Measurements from ENCODE around the gene ZNF608.

DNA sequence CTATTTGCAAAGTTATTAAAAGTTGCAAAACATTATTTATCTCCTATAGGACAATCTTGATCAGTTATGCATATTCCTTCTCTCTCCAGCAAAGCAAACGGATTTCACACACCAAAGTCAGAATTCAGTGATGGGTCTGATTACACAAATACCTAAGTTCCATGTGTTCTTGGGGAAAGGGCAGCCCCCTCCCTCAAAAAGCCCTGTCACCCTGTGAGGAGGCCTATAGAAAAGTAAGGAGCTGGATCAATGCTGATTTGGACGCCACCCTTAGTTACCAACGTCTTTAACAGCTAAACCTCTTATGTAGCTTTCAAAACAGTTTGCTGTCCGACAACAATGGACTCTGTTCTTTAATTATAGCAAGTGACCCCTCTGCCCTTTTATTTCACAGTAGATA is 6.4 kb downstream of the ZNF608 start:
- TF ChIP-seq, protein P1, sequence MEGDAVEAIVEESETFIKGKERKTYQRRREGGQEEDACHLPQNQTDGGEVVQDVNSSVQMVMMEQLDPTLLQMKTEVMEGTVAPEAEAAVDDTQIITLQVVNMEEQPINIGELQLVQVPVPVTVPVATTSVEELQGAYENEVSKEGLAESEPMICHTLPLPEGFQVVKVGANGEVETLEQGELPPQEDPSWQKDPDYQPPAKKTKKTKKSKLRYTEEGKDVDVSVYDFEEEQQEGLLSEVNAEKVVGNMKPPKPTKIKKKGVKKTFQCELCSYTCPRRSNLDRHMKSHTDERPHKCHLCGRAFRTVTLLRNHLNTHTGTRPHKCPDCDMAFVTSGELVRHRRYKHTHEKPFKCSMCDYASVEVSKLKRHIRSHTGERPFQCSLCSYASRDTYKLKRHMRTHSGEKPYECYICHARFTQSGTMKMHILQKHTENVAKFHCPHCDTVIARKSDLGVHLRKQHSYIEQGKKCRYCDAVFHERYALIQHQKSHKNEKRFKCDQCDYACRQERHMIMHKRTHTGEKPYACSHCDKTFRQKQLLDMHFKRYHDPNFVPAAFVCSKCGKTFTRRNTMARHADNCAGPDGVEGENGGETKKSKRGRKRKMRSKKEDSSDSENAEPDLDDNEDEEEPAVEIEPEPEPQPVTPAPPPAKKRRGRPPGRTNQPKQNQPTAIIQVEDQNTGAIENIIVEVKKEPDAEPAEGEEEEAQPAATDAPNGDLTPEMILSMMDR (IDR thresholded peaks at IDR 0.05): no peak
- TF ChIP-seq POLR2A (IDR thresholded peaks at IDR 0.05): no peak
